OCI-M1 (cell line): ENCODE measurements around the gene OR2C3.
"Not testable (repeated sequence)": the region's sequence is repeated elsewhere in the genome, so short reads cannot be mapped to it uniquely, and the experiment has no call there.

Experiments used
- DNase-seq: peaks from one replicate; lab custom pipeline; 2025; lab: John Stamatoyannopoulos, UW

The OR2C3 gene

DNA sequence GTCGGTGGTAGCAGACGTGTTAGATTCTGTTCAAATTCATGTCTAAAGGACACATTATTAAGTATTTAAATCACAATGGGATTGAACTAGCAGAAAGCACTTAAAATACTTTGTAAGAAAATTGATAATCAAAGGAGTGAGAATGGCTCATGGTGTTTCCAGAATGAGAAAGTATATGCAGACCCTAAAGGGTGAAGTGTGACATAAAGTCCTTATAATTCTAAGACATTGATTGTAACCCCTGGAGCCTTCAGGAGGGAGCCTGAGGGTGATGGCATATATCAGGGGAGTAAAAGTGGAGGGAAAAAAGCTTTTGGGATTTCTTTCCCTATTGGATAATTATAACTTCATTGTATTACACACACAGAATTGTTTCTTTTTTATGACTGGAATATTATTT is at the start of gene OR2C3:
OR2C3 (minus strand) TSS at position 101 of the 400 bp plus-strand sequence. CDS start 3,929 bp downstream, outside the sequence.
- DNase-seq, result no peak

DNA sequence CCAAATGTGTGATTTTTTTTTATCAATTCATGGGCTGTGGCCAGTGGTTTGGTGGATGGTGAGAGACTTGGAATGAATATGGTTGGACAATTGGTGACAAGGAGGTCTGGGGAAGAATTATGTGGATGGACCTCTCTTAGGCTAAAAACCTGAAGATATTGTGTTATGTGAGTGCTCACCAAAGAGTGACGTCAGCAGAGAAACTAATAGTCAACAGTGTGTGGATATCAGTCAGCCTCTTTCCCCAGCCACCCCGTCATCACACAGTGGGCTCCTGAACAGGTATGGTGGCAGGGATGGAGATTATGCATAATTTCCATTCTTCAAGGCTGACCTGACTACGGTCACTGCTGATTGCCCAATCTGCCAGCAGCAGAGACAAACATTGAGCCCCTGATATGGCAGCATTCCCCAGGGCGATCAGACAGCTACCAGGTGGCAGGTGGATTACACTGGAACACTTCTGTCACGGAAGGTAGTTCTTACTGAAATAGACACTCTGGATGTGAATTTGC is 42.8 kb upstream of the OR2C3 start:
- no peak for DNase-seq

DNA sequence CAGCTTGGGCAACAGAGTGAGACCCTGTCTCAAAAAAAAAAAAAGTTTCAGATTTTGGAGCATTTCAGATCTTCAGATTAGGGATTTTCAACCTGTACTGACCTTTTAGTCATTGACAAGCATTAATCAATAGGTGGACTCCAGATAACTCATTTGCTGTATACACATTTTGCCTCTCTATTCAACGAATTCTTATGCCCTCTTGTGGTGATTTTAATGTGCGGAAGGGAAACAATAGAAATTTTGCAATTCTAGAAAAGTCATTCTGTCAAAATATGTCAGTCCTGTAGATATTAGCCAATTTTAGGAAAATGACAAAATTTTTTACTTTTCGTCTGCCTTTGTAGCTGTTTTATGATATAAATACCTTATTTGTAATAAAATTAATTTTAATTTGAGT is 40.3 kb upstream of the OR2C3 start:
- DNase-seq, result peak; percentile 79

DNA sequence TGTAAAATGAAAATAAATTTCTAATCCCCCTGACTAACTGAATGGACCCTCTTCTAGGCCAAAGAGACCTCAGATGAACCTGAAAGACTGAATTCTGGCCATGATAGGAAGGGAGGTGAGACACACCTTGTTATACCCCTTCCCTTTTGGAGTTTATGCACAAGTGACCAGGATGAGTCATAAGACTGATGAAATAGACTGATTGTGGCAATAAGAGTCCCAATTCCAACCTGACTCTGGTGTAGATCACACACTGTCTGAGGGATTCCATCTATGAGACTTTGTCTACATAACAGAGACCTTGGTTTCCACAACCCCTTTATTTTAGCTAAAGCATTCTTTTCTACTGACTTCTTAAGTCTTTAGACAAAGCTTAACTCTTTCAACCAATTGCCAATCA is 38.4 kb upstream of the OR2C3 start:
- peak; percentile 62 for DNase-seq

DNA sequence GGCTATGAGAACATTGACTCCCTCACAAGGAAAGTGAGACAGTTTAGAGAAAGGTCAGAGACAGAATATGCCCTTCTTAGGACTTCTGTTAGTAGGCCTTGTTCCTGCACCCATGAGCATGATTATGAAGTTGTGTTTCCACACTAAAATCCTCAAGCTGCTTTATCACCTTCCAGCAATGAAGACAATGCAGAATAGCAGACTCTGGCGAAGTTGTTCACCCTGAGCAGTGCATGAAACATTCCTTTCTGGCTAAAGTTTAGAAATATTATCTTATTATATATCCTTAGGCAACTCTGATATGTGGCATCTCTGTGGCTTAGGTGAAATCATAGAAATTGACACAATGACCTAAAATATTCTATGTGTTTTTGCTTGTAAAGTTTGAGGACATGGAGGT is 38.0 kb upstream of the OR2C3 start:
- DNase-seq, result no peak

DNA sequence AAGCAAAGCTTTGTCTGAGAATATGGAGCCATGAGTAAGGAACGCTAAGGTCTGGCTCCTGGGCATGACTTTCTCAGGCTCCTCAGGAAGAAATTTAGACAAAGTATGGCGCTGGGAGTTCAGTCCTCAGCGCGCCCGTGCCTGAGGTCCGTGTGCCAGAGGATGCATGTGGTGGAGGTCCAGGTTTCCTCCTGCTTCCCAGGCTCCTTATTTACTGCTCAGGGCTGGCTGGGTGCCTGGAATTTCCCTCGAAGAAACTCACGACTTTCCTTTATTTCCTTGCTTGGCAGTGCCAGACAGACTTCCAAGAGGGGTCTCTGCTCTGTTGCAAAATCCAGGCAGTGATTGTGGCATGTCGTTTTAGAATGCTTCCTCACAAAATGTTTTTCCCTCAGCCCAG is 26.0 kb upstream of the OR2C3 start:
- no peak for DNase-seq

DNA sequence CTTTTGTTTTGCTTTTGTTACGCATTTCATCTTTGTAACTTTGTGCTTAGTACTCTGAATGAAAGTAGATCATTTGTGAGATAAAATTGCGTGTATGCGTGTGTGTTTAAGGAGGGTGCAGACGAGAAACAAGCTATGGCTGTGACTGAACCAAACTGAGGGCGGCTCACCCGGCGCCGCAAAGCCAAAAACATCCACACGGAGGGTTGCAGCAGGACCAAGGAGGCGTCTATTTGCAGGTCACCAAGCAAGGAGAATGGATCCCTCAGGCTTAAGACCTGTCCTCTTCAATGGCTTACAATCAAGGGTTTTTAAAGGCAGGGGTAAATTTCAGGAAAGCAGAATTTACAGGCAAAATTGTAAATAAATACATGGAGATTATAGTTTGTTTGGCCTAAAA is 25.5 kb upstream of the OR2C3 start:
- DNase-seq, result no peak

DNA sequence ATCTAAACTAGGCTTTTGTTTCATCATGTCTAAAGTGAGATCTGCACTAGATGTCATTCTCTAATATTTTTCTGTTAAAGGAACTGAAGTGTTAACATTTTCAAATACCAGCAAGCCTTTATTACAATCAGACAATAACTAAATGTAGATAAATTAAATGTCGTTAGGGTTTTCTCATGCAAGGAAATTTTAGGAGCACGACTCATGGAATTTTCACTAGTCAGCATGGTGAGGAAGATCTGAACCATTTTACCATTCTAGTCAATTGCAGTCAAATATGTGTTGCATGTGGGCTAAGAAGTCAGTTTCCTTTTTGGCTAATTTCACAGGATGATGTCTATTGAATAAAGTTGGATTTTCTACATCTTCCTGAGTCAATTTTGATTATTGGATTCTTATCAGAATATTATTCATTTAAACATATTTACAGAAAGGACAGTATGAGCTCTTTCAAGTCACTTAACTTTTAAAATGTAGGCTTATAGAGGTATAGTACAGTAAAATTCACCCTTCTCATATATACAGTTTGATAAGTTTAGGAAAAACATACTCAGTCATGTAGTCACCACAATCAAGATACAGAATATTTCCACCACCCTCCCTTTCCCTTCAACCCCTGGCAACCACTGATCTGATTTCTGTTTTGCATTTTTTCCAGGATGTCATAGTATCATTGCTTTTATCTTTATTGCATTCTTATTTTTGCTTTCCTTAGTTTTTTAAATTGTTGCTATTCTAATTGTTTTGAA is 21.9 kb upstream of the OR2C3 start:
- DNase-seq, result peak; percentile 53

DNA sequence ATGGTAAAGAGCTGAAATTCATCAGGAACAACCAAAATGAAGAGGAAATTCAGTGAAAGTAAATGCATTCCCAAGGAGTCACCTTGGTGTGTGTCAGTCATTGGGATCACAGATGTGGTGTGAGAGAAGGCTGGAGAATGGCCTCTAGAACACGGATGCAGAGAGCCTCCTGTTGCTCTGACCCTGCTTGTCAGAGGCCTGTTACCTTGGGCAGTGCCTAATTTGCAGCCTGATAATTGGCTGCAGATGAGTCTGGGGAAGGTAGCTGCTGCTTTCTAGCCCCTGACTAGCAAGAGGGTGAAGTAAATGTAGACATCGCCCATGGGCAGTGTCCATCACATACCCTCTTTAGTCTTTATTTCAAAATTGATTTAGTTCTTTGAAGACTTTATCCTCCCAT is 16.0 kb upstream of the OR2C3 start:
- DNase-seq, result peak; percentile 37

DNA sequence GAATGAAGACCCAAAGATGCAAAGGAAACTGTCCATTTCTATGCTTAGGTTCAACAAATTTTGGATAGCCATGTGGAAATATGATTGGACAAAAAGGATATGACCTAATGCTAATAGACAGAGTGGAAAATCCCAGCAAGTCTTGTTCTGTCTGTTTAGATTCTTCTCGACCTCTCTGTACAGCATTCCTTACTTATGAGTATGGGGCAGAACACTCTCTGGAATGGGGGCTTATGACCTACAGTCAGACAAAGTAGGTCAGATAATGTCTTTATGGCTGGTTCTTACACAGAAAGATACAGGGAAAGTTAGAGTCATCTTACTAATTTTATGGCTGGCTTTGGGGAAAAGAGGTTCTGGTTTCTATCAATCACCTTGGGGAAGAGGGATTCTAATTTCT is 15.5 kb upstream of the OR2C3 start:
- peak; percentile 51 for DNase-seq

DNA sequence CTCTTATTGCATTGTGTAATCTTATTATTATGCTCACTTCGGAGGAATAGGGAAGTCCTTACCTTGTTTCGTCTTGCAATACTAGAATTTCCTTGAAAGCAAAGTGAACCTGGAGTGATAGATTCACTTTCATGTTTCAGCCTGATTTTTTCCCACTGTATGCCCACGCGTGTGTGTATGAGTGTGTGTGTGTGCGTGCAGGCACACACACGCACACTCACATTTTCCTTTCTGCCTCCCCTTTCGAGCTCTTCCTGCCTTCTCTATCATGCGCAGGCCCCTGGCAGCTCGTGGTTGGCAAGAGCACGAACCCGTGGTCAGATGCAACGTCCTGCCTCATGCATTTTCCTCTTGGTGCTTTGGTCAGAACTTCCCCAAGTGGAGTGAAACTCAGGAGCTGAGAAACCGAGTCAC is 12.5 kb upstream of the OR2C3 start, which contains the start of gene GCSAML:
GCSAML (plus strand) TSS at position 366 of the 414 bp plus-strand sequence. CDS start 58 bp downstream, outside the sequence.
- DNase-seq, result peak; percentile 88

DNA sequence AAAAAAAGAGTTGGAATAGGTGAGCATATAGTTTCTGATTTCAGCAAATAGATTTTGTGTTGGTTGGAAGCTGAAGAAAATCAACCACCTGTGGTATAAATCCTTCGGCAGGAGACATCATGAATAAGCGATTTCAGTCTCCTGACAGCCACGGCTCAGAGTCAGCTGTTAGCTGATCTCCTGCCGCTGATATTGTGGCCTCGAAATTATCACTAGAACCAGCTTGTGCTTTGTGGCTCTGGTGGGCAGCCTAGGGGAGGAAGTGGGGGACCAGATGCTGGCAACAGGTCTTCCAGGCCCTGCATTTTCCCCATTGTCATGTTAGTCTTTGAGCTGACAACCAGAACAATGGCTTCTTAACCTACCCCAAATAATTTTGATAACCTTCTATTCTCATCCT is 11.9 kb upstream of the OR2C3 start:
- peak; percentile 98 for DNase-seq

DNA sequence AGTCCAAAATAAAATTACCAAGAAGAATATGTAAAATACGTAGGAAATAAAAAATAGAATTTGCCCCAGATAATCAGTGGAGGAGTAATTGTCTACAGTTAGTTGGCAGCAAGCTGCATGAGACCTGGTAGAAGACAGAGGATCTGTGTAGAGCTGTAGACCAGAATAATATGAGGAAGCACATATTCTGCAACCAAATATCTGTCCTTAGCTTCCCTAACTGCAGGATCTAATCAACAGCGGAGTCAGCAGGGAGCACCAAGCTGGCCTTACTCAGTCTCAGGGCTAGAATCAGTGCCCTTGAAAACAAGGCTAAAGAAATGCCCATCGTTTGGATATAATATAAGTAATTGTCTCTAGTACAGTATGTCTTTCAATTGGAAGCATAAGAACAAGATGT is 6.6 kb upstream of the OR2C3 start:
- peak; percentile 51 for DNase-seq

DNA sequence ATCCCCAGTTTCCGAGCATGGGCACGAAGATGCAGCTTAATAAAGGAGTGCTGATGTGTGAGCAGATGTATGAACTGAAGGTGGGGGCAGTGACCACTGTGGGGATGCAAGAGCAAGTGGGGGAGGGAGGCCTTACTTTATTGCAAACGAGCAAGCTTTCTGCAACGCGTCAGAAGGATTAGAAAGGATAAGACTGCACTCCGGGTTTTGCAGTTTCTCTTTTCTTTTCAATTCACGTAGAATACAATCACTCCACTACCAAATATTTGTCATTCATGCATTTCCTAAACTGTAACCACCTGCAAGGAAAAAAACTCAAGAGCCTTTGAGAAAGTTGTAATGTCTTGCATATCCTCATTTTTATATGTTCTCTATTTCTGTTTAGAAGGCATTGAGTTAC is 4.3 kb upstream of the OR2C3 start:
- peak; percentile 70 for DNase-seq

DNA sequence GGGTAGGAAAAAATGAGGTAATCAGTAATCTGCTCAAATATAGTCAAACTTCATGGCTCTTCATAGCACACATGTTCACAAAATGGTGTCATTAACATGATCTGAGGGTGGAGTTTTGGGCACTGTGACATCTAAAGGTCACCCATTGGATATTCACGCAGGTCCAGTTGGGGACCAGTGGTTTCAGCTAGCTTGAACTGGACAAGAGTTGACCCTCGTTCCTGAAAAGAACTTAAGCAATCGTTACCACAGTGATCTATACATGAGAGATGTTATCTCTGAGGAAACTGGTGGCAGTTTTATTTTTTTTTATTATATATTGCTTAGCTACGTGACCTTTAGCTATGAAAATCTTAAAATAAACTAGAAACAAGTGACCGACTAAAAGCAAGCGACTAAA is 3.0 kb upstream of the OR2C3 start:
- no peak for DNase-seq

DNA sequence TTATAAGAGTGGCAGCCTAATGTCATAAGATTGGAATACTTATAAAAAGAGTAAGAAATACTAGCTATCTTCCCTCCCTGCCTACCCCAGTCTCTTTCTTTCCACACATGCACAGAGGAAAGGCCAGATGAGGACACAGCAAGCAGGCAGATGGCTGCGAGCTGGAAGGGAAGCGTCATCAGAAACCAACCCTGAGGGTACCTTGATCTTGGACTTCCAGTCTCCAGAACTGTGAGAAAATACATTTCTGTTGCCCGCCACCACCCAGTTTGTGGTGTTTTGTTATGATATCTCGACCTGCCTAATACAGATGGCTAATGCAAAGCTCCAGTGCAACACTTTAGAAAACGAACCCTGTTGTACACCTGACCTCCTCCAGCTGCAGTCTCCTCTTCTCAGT is 2.3 kb upstream of the OR2C3 start:
- DNase-seq, result no peak

DNA sequence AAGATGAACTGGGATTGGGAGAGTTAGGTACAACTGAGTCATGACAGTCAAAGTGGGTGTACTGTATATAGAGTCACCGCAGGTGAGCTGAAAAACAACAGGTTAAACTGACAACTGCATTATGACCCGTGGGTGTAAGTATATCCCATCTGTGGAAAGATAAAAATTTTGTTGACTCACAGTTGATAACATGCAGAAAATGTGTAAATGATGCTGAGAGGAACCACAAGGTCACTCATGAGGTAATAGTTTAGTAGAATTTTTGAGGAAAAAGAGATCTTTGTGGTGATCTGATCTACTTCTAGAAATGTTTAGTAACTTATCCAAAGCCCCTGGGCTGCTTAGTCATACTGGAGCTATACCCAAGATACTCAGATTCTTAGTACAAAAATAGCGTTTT is 838 bp downstream of the OR2C3 start:
- DNase-seq, result peak; percentile 82

DNA sequence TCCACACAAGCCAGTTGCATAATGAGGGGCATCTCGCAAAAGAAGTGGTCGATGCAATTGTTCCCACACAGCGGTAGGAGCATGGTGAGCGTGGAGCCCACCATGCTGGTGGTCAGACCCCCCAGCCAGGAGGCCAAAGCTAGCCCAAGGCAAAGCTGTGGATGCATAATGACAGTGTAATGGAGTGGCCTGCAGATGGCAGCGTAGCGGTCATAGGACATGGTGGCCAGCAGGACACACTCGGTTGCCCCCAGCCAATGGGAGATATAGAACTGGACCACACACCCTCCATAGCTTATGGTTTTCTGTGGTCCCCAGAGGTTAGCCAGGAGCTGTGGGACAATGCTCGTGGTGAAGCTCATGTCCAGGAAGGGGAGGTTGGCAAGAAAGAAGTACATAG is 4.3 kb downstream of the OR2C3 start:
- peak; percentile 62 for DNase-seq

DNA sequence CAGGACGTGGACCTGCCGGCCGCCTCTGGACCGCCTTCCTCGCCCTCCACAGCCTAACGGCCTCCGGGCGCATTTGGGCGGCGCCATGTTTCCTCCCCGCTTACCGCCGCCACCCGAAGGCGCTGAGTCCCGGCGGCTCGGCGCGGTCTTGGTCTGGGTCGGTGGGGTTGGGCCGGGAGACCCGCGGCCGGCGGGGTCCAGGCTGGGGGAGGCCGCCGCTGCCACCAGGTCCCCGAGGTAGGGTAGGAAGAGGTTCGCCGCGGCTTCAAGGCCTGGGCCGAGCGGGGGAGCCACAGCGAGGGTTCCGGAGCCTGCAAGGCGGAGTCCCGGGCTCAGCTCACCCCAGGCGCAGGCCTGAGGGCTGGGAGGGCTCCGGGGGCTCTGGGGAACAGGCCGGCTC is 5.5 kb downstream of the OR2C3 start:
- DNase-seq, result no peak

DNA sequence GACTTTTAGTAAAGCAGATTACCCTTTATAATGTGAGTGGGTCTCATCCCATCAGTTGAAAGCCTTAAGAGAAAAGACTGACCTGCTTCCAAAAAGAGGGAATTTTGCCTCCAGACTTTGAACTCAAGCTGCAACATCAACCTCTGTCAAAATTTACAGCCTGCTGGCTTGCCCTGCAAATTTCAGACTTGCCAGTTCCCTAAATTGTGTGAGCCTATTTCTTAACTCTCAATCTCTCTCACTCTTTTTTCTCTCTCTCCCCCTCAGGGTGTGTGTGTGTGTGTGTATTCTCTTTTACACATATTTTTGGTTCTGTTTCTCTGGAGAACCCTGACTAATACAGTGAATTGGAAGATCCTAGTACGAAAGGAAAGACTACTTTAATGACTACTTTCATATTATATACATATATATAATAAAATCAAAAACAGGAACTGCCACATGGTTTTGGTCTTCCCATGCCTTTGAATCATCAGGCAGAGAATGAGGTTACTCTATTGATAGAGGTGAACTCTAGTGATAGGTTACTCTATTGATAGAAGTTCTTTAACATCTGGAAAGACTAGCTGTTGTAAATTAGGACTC is 6.4 kb downstream of the OR2C3 start:
- DNase-seq, result peak; percentile 39

DNA sequence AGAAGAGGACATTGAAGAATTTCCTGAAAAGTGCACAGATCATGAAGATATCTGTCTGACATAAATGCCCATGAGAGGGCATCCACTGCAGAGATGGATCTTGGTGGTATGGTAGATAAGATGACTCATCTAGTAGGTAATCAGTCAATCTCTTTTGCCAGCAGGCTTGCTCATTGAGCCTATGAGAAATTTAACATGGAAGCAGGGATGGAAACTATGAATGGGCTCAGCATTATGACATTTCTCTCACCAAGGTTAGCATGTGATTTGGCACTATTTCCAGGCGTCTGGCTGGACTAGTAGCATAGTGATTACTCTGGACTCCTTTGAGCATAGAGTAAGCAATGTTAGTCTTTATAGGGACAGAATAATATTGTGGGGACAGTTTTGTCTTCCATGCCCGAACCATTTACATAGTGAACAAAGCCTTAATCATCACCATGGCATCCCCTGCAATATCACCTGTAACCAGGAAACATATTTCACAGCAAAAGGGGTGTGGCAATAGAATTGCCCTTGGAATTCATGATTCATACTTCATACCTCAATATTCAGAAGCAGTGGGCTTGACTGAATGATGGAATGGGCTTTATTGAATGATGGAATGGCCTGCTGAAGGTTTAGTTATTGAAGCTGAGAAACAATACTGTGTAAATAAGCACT is 7.3 kb downstream of the OR2C3 start:
- DNase-seq, result peak; percentile 50

DNA sequence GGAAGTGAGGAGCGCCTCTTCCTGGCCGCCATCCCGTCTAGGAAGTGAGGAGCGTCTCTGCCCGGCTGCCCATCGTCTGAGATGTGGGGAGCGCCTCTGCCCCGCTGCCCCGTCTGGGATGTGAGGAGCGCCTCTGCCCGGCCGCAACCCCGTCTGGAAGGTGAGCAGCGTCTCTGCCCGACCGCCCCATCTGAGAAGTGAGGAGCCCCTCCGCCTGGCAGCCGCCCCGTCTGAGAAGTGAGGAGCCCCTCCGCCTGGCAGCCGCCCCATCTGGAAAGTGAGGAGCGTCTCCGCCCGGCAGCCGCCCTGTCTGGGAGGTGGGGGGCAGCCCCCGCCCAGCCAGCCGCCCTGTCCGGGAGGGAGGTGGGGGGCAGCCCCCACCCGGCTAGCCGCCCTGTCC is 14.4 kb downstream of the OR2C3 start:
- not testable (repeated sequence) for DNase-seq

DNA sequence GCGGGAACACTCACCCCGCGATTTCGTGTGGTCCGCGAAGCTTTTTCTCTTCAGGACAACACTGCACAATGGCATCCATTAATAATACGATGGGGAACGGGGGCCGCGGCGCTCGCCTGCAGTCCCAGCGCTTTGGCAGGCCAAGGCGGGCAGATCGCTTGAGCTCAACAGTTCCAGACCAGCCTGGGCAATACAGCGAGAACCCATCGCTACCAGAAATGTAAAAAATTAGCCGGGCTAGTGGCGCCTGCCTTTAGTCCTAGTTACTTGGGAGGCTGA is 17.7 kb downstream of the OR2C3 start:
- no peak for DNase-seq
